ENCODE measurements around the gene CBY2.

DNA sequence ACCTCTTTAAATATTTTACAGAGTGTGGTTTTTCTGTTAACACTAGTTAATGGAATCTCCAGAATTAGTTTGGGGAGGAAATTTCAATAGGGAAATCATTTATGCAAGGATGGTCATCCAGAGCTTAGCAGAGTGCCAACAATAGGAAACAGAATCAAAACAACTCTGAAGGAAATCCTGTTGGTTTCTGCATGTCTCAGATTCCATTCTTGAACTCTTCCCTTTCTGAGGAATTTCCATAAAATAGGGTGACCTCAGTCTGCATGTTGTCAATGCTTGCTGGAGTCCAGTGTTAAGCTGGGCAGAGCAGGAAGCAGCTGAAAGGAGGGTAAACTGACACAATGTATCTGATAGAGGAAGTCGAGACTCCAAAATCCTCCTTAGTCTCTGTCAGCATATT lies 16.9 kb downstream of the CBY2 start:
- no peak for TF ChIP-seq RAD21 (IDR thresholded peaks at IDR 0.05; ENCODE audit: low read depth)
- TF ChIP-seq TEAD4 (IDR thresholded peaks at IDR 0.05): no peak
- no peak for TF ChIP-seq CREB1 (IDR thresholded peaks at IDR 0.05; ENCODE audit: low read depth)
- TF ChIP-seq, protein P1, sequence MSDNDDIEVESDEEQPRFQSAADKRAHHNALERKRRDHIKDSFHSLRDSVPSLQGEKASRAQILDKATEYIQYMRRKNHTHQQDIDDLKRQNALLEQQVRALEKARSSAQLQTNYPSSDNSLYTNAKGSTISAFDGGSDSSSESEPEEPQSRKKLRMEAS (IDR thresholded peaks at IDR 0.05): no peak
- TF ChIP-seq NFIC (IDR thresholded peaks at IDR 0.05): no peak
- TF ChIP-seq, protein P2, sequence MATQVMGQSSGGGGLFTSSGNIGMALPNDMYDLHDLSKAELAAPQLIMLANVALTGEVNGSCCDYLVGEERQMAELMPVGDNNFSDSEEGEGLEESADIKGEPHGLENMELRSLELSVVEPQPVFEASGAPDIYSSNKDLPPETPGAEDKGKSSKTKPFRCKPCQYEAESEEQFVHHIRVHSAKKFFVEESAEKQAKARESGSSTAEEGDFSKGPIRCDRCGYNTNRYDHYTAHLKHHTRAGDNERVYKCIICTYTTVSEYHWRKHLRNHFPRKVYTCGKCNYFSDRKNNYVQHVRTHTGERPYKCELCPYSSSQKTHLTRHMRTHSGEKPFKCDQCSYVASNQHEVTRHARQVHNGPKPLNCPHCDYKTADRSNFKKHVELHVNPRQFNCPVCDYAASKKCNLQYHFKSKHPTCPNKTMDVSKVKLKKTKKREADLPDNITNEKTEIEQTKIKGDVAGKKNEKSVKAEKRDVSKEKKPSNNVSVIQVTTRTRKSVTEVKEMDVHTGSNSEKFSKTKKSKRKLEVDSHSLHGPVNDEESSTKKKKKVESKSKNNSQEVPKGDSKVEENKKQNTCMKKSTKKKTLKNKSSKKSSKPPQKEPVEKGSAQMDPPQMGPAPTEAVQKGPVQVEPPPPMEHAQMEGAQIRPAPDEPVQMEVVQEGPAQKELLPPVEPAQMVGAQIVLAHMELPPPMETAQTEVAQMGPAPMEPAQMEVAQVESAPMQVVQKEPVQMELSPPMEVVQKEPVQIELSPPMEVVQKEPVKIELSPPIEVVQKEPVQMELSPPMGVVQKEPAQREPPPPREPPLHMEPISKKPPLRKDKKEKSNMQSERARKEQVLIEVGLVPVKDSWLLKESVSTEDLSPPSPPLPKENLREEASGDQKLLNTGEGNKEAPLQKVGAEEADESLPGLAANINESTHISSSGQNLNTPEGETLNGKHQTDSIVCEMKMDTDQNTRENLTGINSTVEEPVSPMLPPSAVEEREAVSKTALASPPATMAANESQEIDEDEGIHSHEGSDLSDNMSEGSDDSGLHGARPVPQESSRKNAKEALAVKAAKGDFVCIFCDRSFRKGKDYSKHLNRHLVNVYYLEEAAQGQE (IDR thresholded peaks at IDR 0.05; ENCODE audit: low read depth): no peak

Data from Ishikawa (cell line).